ENCODE results near the gene SPECC1L.

The SPECC1L gene

DNA sequence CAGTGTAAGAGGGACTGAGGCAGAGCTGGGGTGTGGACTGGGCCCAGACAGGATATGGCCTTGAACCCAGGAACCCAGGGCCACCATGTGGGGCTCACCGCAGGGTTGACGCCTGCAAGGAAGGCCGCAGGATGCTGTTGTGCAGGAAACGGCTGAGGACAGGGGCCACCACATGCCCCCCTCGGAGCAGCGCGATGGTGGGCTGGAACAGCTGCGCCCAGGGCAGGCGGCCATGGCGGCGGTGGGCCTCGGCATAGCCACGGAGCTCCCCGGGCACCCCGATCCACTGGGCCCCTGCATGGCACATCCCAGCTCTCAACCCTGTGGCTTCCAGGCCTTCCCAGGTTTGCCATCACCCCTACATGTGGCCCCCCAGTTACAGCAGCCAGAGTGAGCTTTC, 37.9 kb upstream of the SPECC1L start:
- TF ChIP-seq GABPA (IDR thresholded peaks at IDR 0.05; ENCODE audit: low read depth) (no peak), SPI1 (IDR thresholded peaks at IDR 0.05; ENCODE audit: borderline replicate concordance, low read depth) (no peak), POLR2AphosphoS5 (IDR thresholded peaks at IDR 0.05; ENCODE audit: low read depth) (no peak), REST (IDR thresholded peaks at IDR 0.05; ENCODE audit: insufficient replicate concordance, low read depth) (no peak)
- TF ChIP-seq, protein P1, sequence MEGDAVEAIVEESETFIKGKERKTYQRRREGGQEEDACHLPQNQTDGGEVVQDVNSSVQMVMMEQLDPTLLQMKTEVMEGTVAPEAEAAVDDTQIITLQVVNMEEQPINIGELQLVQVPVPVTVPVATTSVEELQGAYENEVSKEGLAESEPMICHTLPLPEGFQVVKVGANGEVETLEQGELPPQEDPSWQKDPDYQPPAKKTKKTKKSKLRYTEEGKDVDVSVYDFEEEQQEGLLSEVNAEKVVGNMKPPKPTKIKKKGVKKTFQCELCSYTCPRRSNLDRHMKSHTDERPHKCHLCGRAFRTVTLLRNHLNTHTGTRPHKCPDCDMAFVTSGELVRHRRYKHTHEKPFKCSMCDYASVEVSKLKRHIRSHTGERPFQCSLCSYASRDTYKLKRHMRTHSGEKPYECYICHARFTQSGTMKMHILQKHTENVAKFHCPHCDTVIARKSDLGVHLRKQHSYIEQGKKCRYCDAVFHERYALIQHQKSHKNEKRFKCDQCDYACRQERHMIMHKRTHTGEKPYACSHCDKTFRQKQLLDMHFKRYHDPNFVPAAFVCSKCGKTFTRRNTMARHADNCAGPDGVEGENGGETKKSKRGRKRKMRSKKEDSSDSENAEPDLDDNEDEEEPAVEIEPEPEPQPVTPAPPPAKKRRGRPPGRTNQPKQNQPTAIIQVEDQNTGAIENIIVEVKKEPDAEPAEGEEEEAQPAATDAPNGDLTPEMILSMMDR (IDR thresholded peaks at IDR 0.05; ENCODE audit: insufficient read depth, low read length), result no peak

DNA sequence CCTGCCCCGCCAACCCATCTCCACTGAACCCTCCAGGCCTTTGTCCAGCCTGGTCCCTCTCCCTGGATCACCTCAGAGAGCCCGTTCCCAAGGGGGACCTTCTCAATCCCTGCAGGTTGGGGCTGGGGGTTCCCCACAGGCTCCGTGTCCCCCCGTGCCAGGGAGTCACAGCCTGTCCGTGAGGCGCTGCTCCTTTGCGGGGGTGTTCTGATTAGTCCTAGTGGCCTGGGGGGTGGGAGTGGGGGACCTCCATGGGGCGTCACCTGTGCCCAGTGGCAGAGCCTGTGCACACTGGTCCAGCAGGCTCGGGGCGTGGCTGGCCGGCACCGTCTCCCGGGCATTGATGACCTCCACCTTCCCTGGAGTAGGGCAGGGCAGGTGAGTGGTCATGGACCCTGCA, 37.4 kb upstream of the SPECC1L start:
- DNase-seq (ENCODE audit: low read depth in 1 of 2, low spot score in 1 of 2), result no peak
- TF ChIP-seq SPI1 (IDR thresholded peaks at IDR 0.05; ENCODE audit: borderline replicate concordance, low read depth), result no peak

More for the DNA sequence above, 37.9 kb upstream of the SPECC1L start:
- no peak overlapping the region for H3K27ac ChIP-seq (replicated peaks)
- no peak for DNase-seq (ENCODE audit: low read depth in 1 of 2, low spot score in 1 of 2)
- no peaks in the 10 kb centered on the region for H3K27me3 ChIP-seq (ENCODE audit: insufficient read depth, poor library complexity, severe bottlenecking)
- no peak overlapping the region for H3K4me3 ChIP-seq (replicated peaks; ENCODE audit: insufficient read depth, low read length)

DNA sequence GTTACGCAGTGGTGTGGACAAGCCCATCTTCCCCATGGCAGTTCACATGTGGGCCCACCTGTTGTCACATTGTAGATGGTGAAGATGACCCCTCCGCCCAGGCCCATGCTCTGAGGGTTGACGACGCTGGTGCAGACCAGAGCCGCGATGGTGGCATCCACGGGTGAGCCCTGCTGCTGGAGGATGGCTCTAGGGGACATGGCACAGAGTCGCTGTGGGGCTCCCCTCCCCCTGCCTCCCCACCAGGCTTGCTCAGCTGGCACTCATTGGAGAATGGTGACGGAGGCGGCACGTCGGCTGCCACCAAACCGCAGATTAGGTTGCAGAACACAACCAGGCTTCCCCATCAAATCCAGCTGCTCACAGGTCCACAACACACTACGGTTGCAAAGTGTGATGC, 36.8 kb upstream of the SPECC1L start:
- no peak overlapping the region for H3K27ac ChIP-seq (replicated peaks)
- no peak for DNase-seq (ENCODE audit: low read depth in 1 of 2, low spot score in 1 of 2)
- TF ChIP-seq SPI1 (IDR thresholded peaks at IDR 0.05; ENCODE audit: borderline replicate concordance, low read depth) (no peak), POLR2AphosphoS5 (IDR thresholded peaks at IDR 0.05; ENCODE audit: low read depth) (no peak), REST (IDR thresholded peaks at IDR 0.05; ENCODE audit: insufficient replicate concordance, low read depth) (no peak), GABPA (IDR thresholded peaks at IDR 0.05; ENCODE audit: low read depth) (no peak)
- TF ChIP-seq, protein P1 (IDR thresholded peaks at IDR 0.05; ENCODE audit: insufficient read depth, low read length), result no peak
- no peaks in the 10 kb centered on the region for H3K27me3 ChIP-seq (ENCODE audit: insufficient read depth, poor library complexity, severe bottlenecking)
- no peak overlapping the region for H3K4me3 ChIP-seq (replicated peaks; ENCODE audit: insufficient read depth, low read length)

More for the DNA sequence above, 37.4 kb upstream of the SPECC1L start:
- Histone ChIP-seq H3K27ac (replicated peaks) (no peak overlapping the region), H3K4me3 (replicated peaks; ENCODE audit: insufficient read depth, low read length) (no peak overlapping the region), H3K27me3 (ENCODE audit: insufficient read depth, poor library complexity, severe bottlenecking) (no peaks in the 10 kb centered on the region)

- H3K27me3 ChIP-seq (ENCODE audit: insufficient read depth, poor library complexity, severe bottlenecking), result no peaks in the 10 kb centered on the region
- no peak for DNase-seq (ENCODE audit: low read depth in 1 of 2, low spot score in 1 of 2)
- TF ChIP-seq POLR2AphosphoS5 (IDR thresholded peaks at IDR 0.05; ENCODE audit: low read depth), result no peak
- no peak for TF ChIP-seq REST (IDR thresholded peaks at IDR 0.05; ENCODE audit: insufficient replicate concordance, low read depth)
- no peak overlapping the region for H3K4me3 ChIP-seq (replicated peaks; ENCODE audit: insufficient read depth, low read length)
- no peak overlapping the region for H3K27ac ChIP-seq (replicated peaks)
Observed at GRCh38 chr22:24235315-24235714, 35.3 kb upstream of the SPECC1L start.
